SK-N-MC (cell line): ENCODE results near the gene UNK.

Experiments used
- EZH2 ChIP-seq: fragments of 200-600 bp; sonication (generic); IDR thresholded peaks from one replicate; pipeline ENCODE4 v1.6.1; 2017; ENCODE audit warnings: antibody characterized with exemption
- FOXP2 ChIP-seq: optimal IDR thresholded peaks from 2 replicates; pipeline ENCODE3; 2011; ENCODE audit warnings: mild to moderate bottlenecking, moderate library complexity; ENCODE audit not compliant: insufficient read depth; ENCODE audit errors: extremely low read length, control extremely low read depth
- POLR2AphosphoS5 ChIP-seq: IDR thresholded peaks from 2 replicates; pipeline ENCODE4 v1.6.1; 2012; ENCODE audit warnings: mild to moderate bottlenecking, low read depth, low read length, borderline replicate concordance

GRCh38 chr17:75847614-75848522 is 63.3 kb downstream of the UNK start:
- TF ChIP-seq POLR2AphosphoS5 (no peak), EZH2 (no peak), FOXP2 (no peak)
